T-helper 2 cell treated with Interferon-gamma antibody and Interleukin-4, amounts not matched to agents 5 μg/mL and 100 μg/mL, for 36 hours (primary cell): ENCODE results near the gene TSEN34.
"Not testable (repeated sequence)": the region's sequence is repeated elsewhere in the genome, so short reads cannot be mapped to it uniquely, and the experiment has no call there.

Source experiments
- DNase-seq: peaks from one replicate; pipeline ENCODE4 v3.0.0; 2021; ENCODE audit warnings: low spot score
- H3K27ac Mint-ChIP-seq: one replicate; pipeline ENCODE4 v1.8.0; 2021; ENCODE audit warnings: mild to moderate bottlenecking, mixed read lengths
- H3K27me3 Mint-ChIP-seq: one replicate; pipeline ENCODE4 v1.8.0; 2021; ENCODE audit warnings: low read depth, mixed read lengths
- H3K36me3 Mint-ChIP-seq: one replicate; pipeline ENCODE4 v1.8.0; 2021; ENCODE audit warnings: low read depth, mixed read lengths
- H3K4me1 Mint-ChIP-seq: one replicate; pipeline ENCODE4 v1.8.0; 2021; ENCODE audit warnings: low read depth, mixed read lengths
- H3K4me3 Mint-ChIP-seq: one replicate; pipeline ENCODE4 v1.8.0; 2022; ENCODE audit warnings: mild to moderate bottlenecking, moderate library complexity, mixed read lengths
- H3K9me3 Mint-ChIP-seq: one replicate; pipeline ENCODE4 v1.8.0; 2021; ENCODE audit warnings: mixed read lengths

Gene TSEN34

DNA sequence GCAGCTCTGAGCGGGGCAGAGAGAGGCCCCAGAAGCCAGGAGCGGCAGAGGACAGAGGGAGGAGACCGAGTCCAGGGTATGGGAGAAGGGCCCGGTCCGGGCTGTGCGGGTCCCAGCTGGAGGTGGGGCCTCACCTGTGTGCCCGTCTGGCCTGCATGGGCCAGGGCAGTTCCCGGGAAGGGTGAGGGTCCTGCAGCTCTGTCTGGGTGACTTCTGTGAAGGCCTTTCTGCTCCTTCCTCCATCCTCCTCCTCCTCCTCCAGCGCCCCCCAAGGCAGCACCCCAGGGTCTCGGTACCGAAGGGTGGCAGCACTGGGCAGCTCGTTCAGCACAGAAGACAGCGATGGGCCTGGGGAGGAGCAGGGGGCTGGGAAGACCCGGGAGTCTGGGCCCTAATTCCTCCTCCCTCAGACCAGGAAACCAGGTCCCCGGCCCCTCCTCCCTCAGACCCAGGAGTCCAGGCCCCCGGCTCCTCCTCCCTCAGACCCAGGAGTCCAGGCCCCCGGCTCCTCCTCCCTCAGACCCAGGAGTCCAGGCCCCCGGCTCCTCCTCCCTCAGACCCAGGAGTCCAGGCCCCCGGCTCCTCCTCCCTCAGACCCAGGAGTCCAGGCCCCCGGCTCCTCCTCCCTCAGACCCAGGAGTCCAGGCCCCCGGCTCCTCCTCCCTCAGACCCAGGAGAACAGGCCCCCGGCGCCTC is 19.2 kb upstream of the TSEN34 start:
- H3K4me1 Mint-ChIP-seq, DNase-seq, H3K9me3 Mint-ChIP-seq, H3K4me3 Mint-ChIP-seq, H3K27me3 Mint-ChIP-seq, H3K36me3 Mint-ChIP-seq: not testable (repeated sequence)
- peak overlapping the region; percentile 34 for H3K27ac Mint-ChIP-seq

DNA sequence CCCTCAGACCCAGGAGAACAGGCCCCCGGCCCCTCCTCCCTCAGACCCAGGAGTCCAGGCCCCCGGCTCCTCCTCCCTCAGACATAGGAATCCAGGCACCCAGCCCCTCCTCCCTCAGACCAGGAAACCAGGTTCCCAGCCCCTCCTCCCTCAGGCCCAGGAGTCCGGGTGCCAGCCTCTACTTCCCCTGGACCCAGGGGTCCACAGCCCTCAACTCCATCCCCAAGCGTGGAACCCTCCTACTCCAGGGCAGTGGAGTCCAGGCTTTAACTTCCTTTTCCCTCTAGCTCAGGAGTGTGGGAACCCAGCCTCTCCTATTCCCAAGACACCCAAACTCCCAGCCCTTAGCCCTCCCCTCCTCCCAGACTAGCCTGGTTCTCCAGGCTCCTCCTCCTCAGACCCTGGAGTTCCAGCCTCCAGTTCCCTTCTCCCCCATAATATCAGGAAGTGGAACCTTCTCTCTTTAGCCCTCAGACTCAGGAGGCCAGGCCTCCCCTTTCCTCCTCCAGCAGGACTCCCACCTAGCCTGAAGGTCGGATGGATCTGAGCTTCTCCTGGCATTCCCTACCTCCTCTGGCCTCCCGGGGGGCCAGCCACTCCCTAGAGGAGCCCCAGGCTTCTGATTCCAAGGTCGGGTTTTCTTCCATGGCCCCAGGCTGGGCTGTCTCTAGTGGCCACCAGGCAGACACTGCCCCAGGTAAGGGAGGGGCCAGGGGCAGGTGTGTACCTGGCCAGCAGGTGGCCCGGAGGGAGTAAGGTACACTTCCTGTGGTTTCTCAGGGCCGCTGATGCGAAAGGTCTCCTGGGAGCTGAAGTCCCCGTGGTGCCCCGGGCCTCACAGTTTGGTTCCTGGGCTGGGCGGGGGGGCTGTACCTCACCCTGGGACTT is 18.4 kb upstream of the TSEN34 start, which contains the start of gene TMC4:
Gene TMC4, minus strand, starts transcription at position 690 of the 888 bp plus-strand sequence. Its CDS starts 43 bp downstream, at position 647.
- Mint-ChIP-seq H3K4me3 (no peak within 1 kb of the TSS), H3K27me3 (no peaks in the 10 kb centered on the region), H3K9me3 (no peaks in the 10 kb centered on the region), H3K27ac (no peak within 1 kb of the TSS), H3K36me3 (peaks cover 5% of the 10 kb centered on the region), H3K4me1 (peaks cover 5% of the 10 kb centered on the region)
- DNase-seq: no peak

DNA sequence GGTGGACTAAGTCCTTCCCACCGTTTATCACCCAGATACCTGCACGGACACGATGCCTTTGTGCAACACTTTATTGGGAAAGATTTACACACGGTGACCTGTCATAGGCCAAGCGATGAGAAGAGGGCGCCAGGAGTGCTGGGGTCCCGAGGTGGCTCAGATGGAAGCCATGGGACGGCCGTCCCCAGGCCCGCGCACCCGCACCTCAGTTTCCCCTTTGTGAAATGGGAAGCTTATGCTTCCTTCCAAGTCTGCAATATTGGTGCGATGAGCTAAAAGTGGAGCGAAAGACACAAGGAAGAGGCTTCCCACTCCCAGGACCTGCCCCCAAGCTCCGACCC is 17.8 kb upstream of the TSEN34 start:
- Mint-ChIP-seq H3K36me3 (peaks cover 10% of the 10 kb centered on the region), H3K27me3 (no peaks in the 10 kb centered on the region), H3K4me1 (peaks cover 2% of the 10 kb centered on the region), H3K27ac (no peak overlapping the region), H3K4me3 (no peak overlapping the region), H3K9me3 (no peaks in the 10 kb centered on the region)
- no peak for DNase-seq

DNA sequence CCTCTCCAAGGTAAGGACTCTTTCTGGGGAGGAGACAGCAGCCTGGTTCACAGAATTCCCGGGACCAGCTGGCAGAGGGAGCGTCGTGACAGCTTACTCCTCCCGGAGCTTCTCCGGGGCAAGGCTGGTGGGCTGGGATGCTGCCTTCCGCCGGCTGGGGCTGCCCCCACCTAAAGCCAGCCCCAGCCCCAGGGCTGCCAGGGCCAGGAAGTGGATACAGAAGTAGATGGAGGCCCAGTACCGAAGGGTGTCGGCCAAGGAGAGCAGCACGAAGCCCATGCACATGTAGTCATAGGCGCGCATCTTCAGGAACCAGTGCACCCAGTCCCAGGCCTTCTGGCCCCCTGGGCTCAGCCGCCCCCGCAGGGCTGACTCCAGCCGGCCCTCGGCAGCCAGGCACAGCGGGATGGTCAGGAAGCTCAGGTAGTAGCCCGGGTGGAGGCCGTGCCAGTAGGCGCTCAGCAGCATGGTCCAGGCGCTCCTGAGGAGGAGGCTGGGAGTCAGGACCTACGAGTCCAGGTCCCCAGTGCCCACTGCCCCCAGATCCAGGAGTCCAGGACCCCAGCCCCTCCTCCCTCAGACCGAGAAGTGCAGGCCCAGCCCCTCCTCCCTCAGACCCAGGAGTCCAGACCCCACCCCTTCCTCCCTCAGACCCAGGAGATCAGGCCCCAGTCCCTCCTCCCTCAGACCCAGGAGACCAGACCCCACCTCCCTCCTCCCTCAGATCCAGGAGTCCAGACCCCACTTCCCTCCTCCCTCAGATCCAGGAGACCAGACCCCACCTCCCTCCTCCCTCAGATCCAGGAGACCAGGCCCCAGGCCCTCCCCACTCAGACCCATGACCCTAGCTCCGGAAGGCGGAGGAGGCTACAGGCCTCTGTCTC is 16.9 kb upstream of the TSEN34 start:
- no peak for DNase-seq
- Mint-ChIP-seq H3K4me1 (no peaks in the 10 kb centered on the region), H3K4me3 (no peak overlapping the region), H3K36me3 (peaks cover 15% of the 10 kb centered on the region), H3K27me3 (no peaks in the 10 kb centered on the region), H3K9me3 (no peaks in the 10 kb centered on the region), H3K27ac (no peak overlapping the region)

DNA sequence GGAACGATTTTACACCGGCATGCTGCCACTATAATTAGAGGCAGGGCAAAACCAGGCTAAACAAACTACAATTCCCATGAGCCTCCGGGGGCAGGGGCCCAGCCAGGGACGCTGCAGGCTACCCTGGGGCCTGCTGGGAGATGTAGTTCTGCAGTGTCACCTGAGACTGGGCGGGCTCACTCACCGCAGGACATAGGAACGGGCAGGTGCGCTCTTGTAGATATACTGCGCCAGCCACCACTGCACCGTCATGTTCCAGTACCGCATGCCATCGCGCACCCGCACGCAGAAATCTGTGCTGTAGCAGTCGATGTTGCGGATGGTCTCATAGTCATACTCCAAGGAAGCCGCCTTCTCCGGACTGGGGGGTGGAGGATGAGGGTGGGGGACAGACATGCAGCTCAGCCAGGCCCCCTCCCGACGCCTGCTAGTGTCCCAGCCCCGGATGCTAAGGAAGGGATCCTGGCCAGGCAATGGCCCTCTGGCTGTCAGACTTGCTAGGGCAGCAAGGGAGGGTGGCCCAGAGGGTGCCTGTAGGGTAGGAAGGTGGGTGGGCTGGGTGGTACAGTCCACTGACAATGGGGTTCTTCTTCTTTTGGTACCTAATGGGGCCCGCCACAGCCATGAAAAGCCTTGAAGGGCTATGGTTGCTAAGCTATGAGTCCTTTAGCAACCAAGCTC is 12.4 kb upstream of the TSEN34 start:
- H3K27ac Mint-ChIP-seq: no peak overlapping the region
- no peaks in the 10 kb centered on the region for H3K9me3 Mint-ChIP-seq
- no peaks in the 10 kb centered on the region for H3K4me1 Mint-ChIP-seq
- DNase-seq: no peak
- peaks cover 26% of the 10 kb centered on the region for H3K36me3 Mint-ChIP-seq
- no peaks in the 10 kb centered on the region for H3K27me3 Mint-ChIP-seq
- H3K4me3 Mint-ChIP-seq: no peak overlapping the region

DNA sequence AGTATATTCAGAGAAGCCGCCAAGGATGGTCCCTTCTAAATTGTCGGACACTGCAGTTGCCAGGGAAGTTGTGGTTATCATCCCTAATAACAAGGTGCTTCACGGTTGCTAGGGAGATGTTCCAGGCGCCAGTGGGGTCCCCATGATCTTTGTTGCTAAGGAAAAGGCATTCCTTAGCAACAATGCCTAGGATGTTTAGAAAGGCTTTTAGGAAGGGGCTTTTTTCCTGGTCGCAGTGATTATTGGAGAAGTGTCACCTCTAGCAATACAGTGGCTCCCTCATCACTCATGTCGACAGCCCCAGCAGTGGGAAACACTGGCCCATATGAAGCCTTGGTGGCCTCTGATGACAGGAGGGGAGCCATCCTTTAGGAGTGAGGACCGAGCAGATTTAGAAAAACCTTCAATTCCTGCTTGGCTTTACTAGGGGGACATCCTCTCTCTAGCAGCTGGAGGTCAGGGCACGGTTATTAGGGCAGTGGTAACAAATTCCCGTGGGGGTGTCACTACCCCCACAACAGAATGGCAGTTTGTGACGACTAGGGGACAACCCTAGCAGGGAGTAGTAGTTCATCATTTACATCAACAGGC is 11.8 kb upstream of the TSEN34 start:
- no peaks in the 10 kb centered on the region for H3K27me3 Mint-ChIP-seq

DNA sequence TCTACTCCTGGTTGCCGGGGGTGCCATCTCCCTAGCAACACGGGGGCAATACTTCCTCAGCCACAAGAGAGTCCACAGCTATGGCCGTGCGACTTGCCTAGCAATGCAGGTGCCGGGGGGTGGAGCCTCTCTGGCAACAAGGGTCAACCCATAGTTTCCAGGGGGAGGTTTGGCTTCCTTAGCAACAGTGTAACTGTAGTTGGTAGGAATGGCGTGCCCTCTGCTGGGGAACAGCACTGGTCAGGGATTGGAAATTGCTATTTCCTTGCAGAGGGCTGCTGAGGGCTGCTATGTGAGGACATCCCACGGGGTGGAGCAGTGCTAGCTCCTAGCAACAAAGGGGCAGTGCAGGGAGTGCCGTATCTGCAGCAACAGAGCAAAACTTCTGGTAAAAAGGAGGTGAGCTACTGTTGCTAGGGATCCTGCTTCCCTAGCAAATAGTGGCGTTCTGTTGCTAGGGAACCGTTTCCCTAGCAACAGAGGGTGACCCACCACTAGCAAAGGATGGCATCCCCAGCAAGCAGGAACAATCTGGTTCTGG is 11.1 kb upstream of the TSEN34 start:
- Mint-ChIP-seq H3K27ac (peak overlapping the region; percentile 20), H3K27me3 (no peaks in the 10 kb centered on the region), H3K4me1 (no peaks in the 10 kb centered on the region), H3K9me3 (no peaks in the 10 kb centered on the region), H3K36me3 (peaks cover 29% of the 10 kb centered on the region), H3K4me3 (no peak overlapping the region)
- DNase-seq: no peak

More for the DNA sequence above, 11.8 kb upstream of the TSEN34 start:
- no peak for DNase-seq
- Mint-ChIP-seq H3K27ac (no peak overlapping the region), H3K36me3 (peaks cover 29% of the 10 kb centered on the region), H3K4me3 (no peak overlapping the region), H3K4me1 (no peaks in the 10 kb centered on the region), H3K9me3 (no peaks in the 10 kb centered on the region)

DNA sequence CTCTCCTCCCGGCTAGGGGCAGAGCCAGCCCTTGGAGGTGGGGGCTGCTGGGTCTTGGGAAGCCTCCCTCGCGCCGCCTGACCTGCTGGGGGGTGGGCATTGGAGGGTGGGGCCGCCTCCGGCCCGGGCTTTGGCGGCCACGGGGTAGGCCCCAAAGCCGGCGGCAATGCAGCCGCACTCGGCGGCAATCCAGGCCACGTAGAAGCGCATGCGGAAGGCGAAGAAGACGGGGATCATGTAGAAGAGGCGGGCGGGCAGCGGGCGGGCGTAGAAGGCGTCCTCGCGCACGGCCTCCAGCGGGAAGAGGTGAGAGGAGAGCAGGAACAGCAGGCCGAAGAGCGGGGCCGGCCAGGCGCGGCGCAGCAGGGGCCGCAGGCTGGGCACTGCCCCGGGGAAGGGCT is 10.4 kb upstream of the TSEN34 start:
- DNase-seq: no peak
- Mint-ChIP-seq H3K4me1 (peaks cover 3% of the 10 kb centered on the region), H3K27ac (no peak overlapping the region), H3K27me3 (no peaks in the 10 kb centered on the region), H3K4me3 (no peak overlapping the region), H3K36me3 (peaks cover 32% of the 10 kb centered on the region), H3K9me3 (no peaks in the 10 kb centered on the region)

DNA sequence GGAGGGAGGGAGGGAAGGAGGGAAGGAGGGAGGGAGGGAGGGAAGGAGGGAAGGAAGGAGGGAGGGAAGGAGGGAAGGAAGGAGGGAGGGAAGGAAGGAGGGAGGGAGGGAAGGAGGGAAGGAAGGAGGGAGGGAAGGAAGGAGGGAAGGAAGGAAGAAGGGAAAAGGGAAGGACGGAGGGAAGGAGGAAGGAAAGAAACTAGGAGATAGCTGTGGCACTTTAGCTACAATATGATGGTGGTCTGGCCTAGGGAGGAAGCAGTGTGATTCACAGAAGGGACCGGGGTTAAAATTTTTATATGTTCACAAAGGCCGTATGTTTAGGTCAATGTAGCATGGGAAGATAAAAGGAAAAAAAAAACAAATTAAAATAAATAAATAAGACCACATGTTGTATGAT is 9.2 kb upstream of the TSEN34 start:
- not testable (repeated sequence) for DNase-seq, H3K27me3 Mint-ChIP-seq, H3K4me3 Mint-ChIP-seq, H3K9me3 Mint-ChIP-seq, H3K27ac Mint-ChIP-seq, H3K4me1 Mint-ChIP-seq
- H3K36me3 Mint-ChIP-seq: peaks cover 33% of the 10 kb centered on the region

DNA sequence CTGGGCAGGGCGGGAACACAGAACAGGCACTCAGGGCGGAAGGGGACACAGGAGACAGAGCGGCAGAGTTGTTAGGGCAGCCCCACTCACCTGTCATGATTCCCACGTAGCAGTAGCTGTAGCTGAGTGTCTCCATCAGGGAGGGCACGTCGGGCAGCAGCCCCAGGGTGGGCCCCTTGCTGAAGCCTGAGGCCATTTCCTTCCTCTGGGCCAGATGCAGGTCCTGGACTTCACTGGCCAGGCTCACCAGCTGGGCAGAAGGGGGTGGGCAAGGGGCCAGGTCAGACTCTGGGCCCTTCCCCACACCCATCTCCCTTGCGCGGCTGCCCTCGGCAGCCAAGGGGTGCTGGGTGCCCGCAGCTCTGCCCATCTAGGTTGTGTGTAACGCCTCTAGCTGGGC is 7.7 kb upstream of the TSEN34 start:
- Mint-ChIP-seq H3K36me3 (peaks cover 36% of the 10 kb centered on the region), H3K27me3 (no peaks in the 10 kb centered on the region), H3K4me3 (no peak overlapping the region), H3K27ac (no peak overlapping the region), H3K4me1 (peaks cover 18% of the 10 kb centered on the region), H3K9me3 (no peaks in the 10 kb centered on the region)
- no peak for DNase-seq

DNA sequence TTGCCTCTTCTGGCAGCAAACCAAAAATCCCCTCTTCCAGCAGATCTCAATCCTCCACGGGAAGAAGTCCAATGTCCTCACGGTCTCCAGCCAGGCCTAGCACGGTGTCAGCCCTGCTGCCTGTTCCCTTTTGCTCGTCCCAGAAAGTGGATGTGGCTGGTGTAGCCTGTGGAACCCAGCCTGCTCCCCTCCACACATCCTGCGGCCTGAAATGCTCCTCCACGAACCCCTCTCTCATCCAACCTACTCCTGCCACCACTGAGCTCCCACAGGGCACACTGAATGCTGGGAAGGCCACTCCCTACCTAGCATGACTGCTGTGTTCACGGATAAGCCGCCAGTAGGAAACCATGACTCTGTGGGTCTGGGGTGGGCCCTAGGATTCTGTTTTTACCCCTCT is 4.8 kb upstream of the TSEN34 start:
- Mint-ChIP-seq H3K27ac (peak overlapping the region; percentile 31), H3K4me3 (no peak overlapping the region), H3K27me3 (no peaks in the 10 kb centered on the region), H3K9me3 (no peaks in the 10 kb centered on the region), H3K4me1 (peaks cover 21% of the 10 kb centered on the region), H3K36me3 (peaks cover 24% of the 10 kb centered on the region)
- DNase-seq: no peak

DNA sequence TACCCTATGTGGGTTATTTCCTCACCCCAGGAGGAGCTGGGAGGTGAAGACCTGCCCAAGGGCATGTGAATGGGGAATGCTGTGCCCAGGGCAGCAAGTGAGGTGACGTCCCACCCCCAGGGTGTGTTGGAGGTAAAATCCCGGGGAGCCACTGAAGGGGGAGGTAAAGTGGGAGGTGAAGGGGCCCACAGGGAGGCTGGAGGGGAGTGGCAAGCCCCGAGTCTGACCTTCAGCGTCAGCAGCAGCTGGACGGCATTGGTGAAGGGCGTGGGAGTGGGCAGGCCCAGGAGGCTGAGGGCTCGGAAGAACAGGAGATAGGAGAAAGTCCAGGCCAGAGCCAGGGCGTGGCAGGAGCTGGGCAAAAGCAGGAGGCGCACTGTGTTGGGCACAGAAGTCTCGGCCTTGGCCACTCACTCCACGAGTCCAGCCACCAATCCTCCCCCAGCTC is 4.2 kb upstream of the TSEN34 start:
- H3K27me3 Mint-ChIP-seq: no peaks in the 10 kb centered on the region
- no peak for DNase-seq

More for the DNA sequence above, 4.2 kb upstream of the TSEN34 start:
- H3K9me3 Mint-ChIP-seq: no peaks in the 10 kb centered on the region
- H3K4me1 Mint-ChIP-seq: peaks cover 25% of the 10 kb centered on the region
- peak overlapping the region; percentile 99 for H3K27ac Mint-ChIP-seq
- H3K36me3 Mint-ChIP-seq: peaks cover 23% of the 10 kb centered on the region
- H3K4me3 Mint-ChIP-seq: peak overlapping the region; percentile 92
